K562 (cell line): ENCODE results near the gene ZFP57. TPM values are rescaled to one million over a fixed set of nuclear protein-coding genes. Genes with fewer than 3 reads are reported as not detected.

Experiments used
- ATAC-seq: fragments of 200-7000 bp; cut with Tn5 transposase; 3 replicates; pipeline ENCODE4 v1.9.1; 2020; ENCODE audit warnings: moderate library complexity
- BruUV-seq: library from RNA; stranded (reverse); fragments of 400-500 nt; replicated peaks from 2 replicates; lab custom pipeline; 2021; lab: Mats Ljungman, UMichigan
- CTCF ChIA-PET: fragments of 300-600 bp; formaldehyde crosslinking; extraction: SDS; loops from one replicate; lab custom pipeline; 2021; ENCODE audit warnings: low intra/inter-chr PET ratio; lab: Yijun Ruan, JAX
- POLR2A ChIA-PET: fragments of 300-600, 350-650 bp; sonication (Branson Sonifier 250); formaldehyde crosslinking; extraction: SDS; loops from one replicate; lab custom pipeline; 2021; ENCODE audit warnings: antibody characterized with exemption, inconsistent platforms; lab: Yijun Ruan, JAX
- DNase-seq, 4 experiments: peaks; one replicate each; pipeline versions ENCODE4 v3.0.0 to v3.0.0-alpha.2; 2011 to 2018; ENCODE audit warnings: low spot score in 3 of 4, mixed read lengths in 3 of 4; ENCODE audit errors: extremely low read depth in 1 of 4
- FAIRE-seq: peaks from 2 replicates; lab custom pipeline; 2011; peaks lifted over from hg19 to GRCh38; lab: Jason Lieb, UNC
- H2AFZ ChIP-seq: 2 replicates; pipeline ENCODE4 v1.6.0; 2011; ENCODE audit warnings: low read depth, low read length, control low read depth, inconsistent platforms
- H3K27ac ChIP-seq: fragments of 200-600 bp; 3 replicates; pipeline ENCODE4 v1.8.0; 2011; ENCODE audit warnings: low read depth, mild to moderate bottlenecking, control low read depth, inconsistent platforms, low read length, moderate library complexity, mixed read lengths; ENCODE audit errors: extremely low read depth
- H3K27me3 ChIP-seq, 2 experiments: fragments of 300-600 bp in 1 of 2; 2 replicates in 1 of 2; 3 replicates in 1 of 2; pipeline versions ENCODE4 v1.6.0 to v1.8.0; 2011; ENCODE audit warnings: inconsistent platforms in 2 of 2, low read length in 2 of 2, mild to moderate bottlenecking in 1 of 2, mixed read lengths in 1 of 2, moderate library complexity in 1 of 2; ENCODE audit not compliant: control insufficient read depth in 2 of 2, insufficient read depth in 2 of 2
- H3K36me3 ChIP-seq: fragments of 300-600 bp; 3 replicates; pipeline ENCODE4 v1.8.0; 2011; ENCODE audit warnings: mild to moderate bottlenecking, low read length, inconsistent platforms; ENCODE audit not compliant: control insufficient read depth, insufficient read depth
- H3K4me1 ChIP-seq, 2 experiments: fragments of 200-600 bp in 1 of 2; replicated peaks in 1 of 2; 2 replicates in 1 of 2; 3 replicates in 1 of 2; pipeline versions ENCODE4 v1.5.1 to v1.8.0; 2011; ENCODE audit warnings: inconsistent platforms in 2 of 2, low read length in 2 of 2, mild to moderate bottlenecking in 1 of 2, mixed read lengths in 1 of 2, moderate library complexity in 1 of 2; ENCODE audit not compliant: control insufficient read depth in 2 of 2, insufficient read depth in 2 of 2
- H3K4me2 ChIP-seq: 2 replicates; pipeline ENCODE4 v1.6.1; 2011; ENCODE audit warnings: low read length, control low read depth, inconsistent platforms, mixed read lengths; ENCODE audit not compliant: insufficient read depth
- H3K4me3 ChIP-seq: fragments of 200-600 bp; sonication (generic), shearing (Covaris generic); 2 replicates; pipeline ENCODE4 v1.5.1; 2016; ENCODE audit warnings: control low read depth, inconsistent platforms
- H3K79me2 ChIP-seq: fragments of 200-600 bp; 3 replicates; pipeline ENCODE4 v1.8.0; 2011; ENCODE audit warnings: low read length, inconsistent platforms; ENCODE audit not compliant: control insufficient read depth, insufficient read depth
- H3K9ac ChIP-seq, 2 experiments: 2 replicates each; pipeline versions ENCODE4 v1.6.0 to v1.6.1; 2011; ENCODE audit warnings: low read depth in 2 of 2, low read length in 2 of 2, control low read depth in 1 of 2, inconsistent platforms in 1 of 2, mild to moderate bottlenecking in 1 of 2, mixed read lengths in 1 of 2; ENCODE audit not compliant: insufficient read depth in 1 of 2
- H3K9me1 ChIP-seq: one replicate; pipeline ENCODE4 v1.6.0; 2011; ENCODE audit warnings: inconsistent platforms, mild to moderate bottlenecking, low read length, moderate library complexity; ENCODE audit not compliant: control insufficient read depth, insufficient read depth
- H3K9me3 ChIP-seq: replicated peaks from 2 replicates; pipeline ENCODE4 v1.5.1; 2011; ENCODE audit warnings: low read depth, low read length, inconsistent platforms; ENCODE audit not compliant: control insufficient read depth, insufficient read depth
- H4K20me1 ChIP-seq: replicated peaks from 2 replicates; pipeline ENCODE4 v1.6.1; 2011; ENCODE audit warnings: low read length, inconsistent platforms, mixed read lengths; ENCODE audit not compliant: control insufficient read depth, insufficient read depth
- CTBP1 ChIP-seq: fragments of 450-650 bp; IDR thresholded peaks from 2 replicates; pipeline ENCODE4 v1.6.1; 2016; ENCODE audit warnings: borderline replicate concordance
- DNMT1 ChIP-seq: fragments of 450-650 bp; IDR thresholded peaks from 2 replicates; pipeline ENCODE4 v1.6.1; 2016; ENCODE audit warnings: antibody characterized with exemption, mild to moderate bottlenecking
- ELF4 ChIP-seq: fragments of 450-650 bp; formaldehyde crosslinking; IDR thresholded peaks from 2 replicates; pipeline ENCODE4 v1.4.0; 2022; ENCODE audit warnings: missing genetic modification characterization
- HIVEP1 ChIP-seq: fragments of 250-450 bp; sonication (Bioruptor Pico); IDR thresholded peaks from 2 replicates; pipeline ENCODE4 v1.4.0; 2020; ENCODE audit warnings: mild to moderate bottlenecking
- HMGXB4 ChIP-seq: sonication (generic); formaldehyde crosslinking; IDR thresholded peaks from 2 replicates; pipeline ENCODE4 v1.8.1; 2023; ENCODE audit warnings: mild to moderate bottlenecking, missing genetic modification reagents
- HNRNPUL1 ChIP-seq: fragments of 200-400 bp; formaldehyde crosslinking; IDR thresholded peaks from 2 replicates; pipeline ENCODE4 v1.6.1; 2017; ENCODE audit warnings: low read length
- ILF3 ChIP-seq: fragments of 450-650 bp; IDR thresholded peaks from 2 replicates; pipeline ENCODE4 v1.6.1; 2018; ENCODE audit warnings: antibody characterized with exemption, mild to moderate bottlenecking, moderate library complexity, borderline replicate concordance
- KLF6 ChIP-seq: fragments of 250-450 bp; sonication (Bioruptor Pico); IDR thresholded peaks from 2 replicates; pipeline ENCODE4 v1.4.0; 2020; ENCODE audit warnings: mild to moderate bottlenecking, moderate library complexity, borderline replicate concordance
- MXI1 ChIP-seq: IDR thresholded peaks from 2 replicates; pipeline ENCODE4 v1.6.1; 2011; ENCODE audit warnings: low read depth, mild to moderate bottlenecking, improper control_type of control experiment, low read length
- NRF1 ChIP-seq, 2 experiments: fragments of 450-650 bp; IDR thresholded peaks in 1 of 2; conservative IDR thresholded peaks in 1 of 2; 2 replicates each; pipeline ENCODE4 v1.6.1; 2014; ENCODE audit warnings: mild to moderate bottlenecking in 2 of 2
- SMC3 ChIP-seq: conservative IDR thresholded peaks from 2 replicates; pipeline ENCODE4 v1.6.1; 2011; ENCODE audit warnings: low read depth, low read length, improper control_type of control experiment; ENCODE audit not compliant: insufficient read depth
- SUPT5H ChIP-seq: fragments of 450-650 bp; IDR thresholded peaks from 2 replicates; pipeline ENCODE4 v1.6.1; 2016
- TEAD1 ChIP-seq, 2 experiments: fragments of 450-650 bp in 1 of 2; sonication (generic) in 1 of 2; formaldehyde crosslinking; IDR thresholded peaks; 2 replicates each; pipeline versions ENCODE4 v1.4.0 to v1.8.0; 2020 to 2022; ENCODE audit warnings: mild to moderate bottlenecking in 2 of 2, missing genetic modification reagents in 1 of 2
- ZNF143 ChIP-seq: sonication (generic); formaldehyde crosslinking; IDR thresholded peaks from 2 replicates; pipeline ENCODE4 v1.9.0; 2022; ENCODE audit warnings: mild to moderate bottlenecking, missing genetic modification reagents
- ZNF146 ChIP-seq: IDR thresholded peaks from one replicate; pipeline ENCODE4 v1.6.1; 2018; ENCODE audit warnings: missing compliant biosample characterization; ENCODE audit not compliant: unreplicated experiment
- WGBS: fragments of 100-300 bp; shearing (Covaris generic); methylation state at CpG from one replicate; pipeline ENCODE4 v1.1.6; 2016; ENCODE audit warnings: low coverage, mixed read lengths; ENCODE audit not compliant: insufficient coverage; ENCODE audit errors: missing lambda C conversion rate; 5-methylcytosine and 5-hydroxymethylcytosine counted together
- in situ Hi-C: fragments of 300-500 bp; cut with MboI; formaldehyde crosslinking; loops from 4 replicates; pipeline ENCODE4 v1.15.0; 2018; ENCODE audit warnings: inconsistent platforms, mixed read lengths
- intact Hi-C: fragments of 100-400 bp; cut with micrococcal nuclease; formaldehyde crosslinking; loops from 2 replicates; pipeline ENCODE4 v1.14.2; 2022
- polyA plus RNA-seq, 8 experiments: library from polyadenylated mRNA; depleted of rRNA in 4 of 8; stranded (reverse) in 5 of 8; unstranded in 3 of 8; fragments of >200 nt; fragmentation: Nextera tagmentation in 2 of 8; fragmentation: Illumina TruSeq in 1 of 8; extraction: Ambion mirVana in 2 of 8; extraction: Trizol in 1 of 8; gene quantifications; 2 replicates each; pipeline versions ENCODE4 v1.2.1 to v1.2.3, GENCODE V29; 2011 to 2014; ENCODE audit warnings: inconsistent platforms in 1 of 8, missing spikeins in 1 of 8
- total RNA-seq, 7 experiments: library from RNA; depleted of rRNA in 6 of 7; stranded (reverse); fragments of >200 nt in 6 of 7; fragmentation: Illumina TruSeq in 2 of 7; extraction: Trizol in 2 of 7; gene quantifications; 2 replicates each; pipeline versions ENCODE4 v1.2.1 to v1.2.3, GENCODE V29; 2011 to 2021; ENCODE audit warnings: low replicate concordance in 1 of 7
- TF ChIP-seq, protein P1 (sequence below): fragments of 450-650 bp; formaldehyde crosslinking; IDR thresholded peaks from 2 replicates; pipeline ENCODE4 v1.4.0; 2020; ENCODE audit warnings: mild to moderate bottlenecking, moderate library complexity
- TF ChIP-seq, protein P2 (sequence below), 2 experiments: fragments of 450-650 bp in 1 of 2; sonication (generic) in 1 of 2; formaldehyde crosslinking in 1 of 2; IDR thresholded peaks in 1 of 2; conservative IDR thresholded peaks in 1 of 2; 2 replicates each; pipeline versions ENCODE4 v1.6.1 to v1.8.1; 2016 to 2023; ENCODE audit warnings: mild to moderate bottlenecking in 2 of 2, moderate library complexity in 2 of 2, inconsistent platforms in 1 of 2, missing genetic modification reagents in 1 of 2
- TF ChIP-seq, protein P3 (sequence below): fragments of 250-450 bp; sonication (Bioruptor Pico); IDR thresholded peaks from 2 replicates; pipeline ENCODE4 v1.8.0; 2022; ENCODE audit warnings: moderate library complexity, mild to moderate bottlenecking, inconsistent platforms

The ZFP57 gene
- total and polyA plus RNA-seq, 9 of the 15 experiments (the other 6 are each of a cell fraction or from before 2014, with no cell fraction given) = 0.04 to 0.28 (median 0.13) TPM

DNA sequence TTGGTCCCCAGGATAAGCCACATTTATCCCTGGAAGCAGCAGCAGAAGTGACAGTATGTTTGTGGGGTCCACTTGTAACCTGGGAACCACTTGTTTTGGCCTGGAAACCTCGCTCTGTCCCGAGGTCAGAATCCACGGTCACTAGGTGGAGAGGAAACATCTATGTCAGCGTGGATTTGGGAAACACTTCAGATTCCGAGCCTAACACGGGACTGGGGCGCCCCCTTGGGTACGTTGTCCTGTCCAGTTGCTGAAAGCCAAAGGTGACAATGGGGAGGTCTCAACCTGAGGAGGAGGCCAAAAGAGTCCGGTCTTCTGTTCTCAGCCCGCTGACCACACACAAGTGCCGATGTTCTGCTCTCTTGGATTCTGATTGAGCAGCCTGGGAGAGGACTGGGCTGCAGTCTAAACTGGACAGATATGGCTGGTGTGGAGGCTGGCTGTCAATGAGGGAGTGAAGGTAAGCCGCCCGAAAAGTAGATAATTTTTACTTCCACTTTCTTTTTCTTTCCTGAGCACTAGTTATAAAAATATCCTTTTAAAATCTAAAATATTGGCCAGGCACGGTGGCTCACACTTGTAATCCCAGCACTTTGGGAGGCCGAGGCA lies 4.9 kb upstream of the ZFP57 start:
- Histone ChIP-seq H4K20me1 (no peaks in the 10 kb centered on the region), H3K27ac (no peak overlapping the region), H2AFZ (0 out of 2 replicates have a peak overlapping the region, but pooled peaks have one; percentile 49), H3K9me3 (no peaks in the 10 kb centered on the region), H3K36me3 (no peaks in the 10 kb centered on the region), H3K9ac (no peak overlapping the region), H3K4me3 (no peak overlapping the region), H3K4me2 (peak overlapping the region; percentile 42), H3K79me2 (no peaks in the 10 kb centered on the region), H3K4me1 (peaks cover 0 to 2% of the 10 kb centered on the region in 2 experiments; a peak in 2 of 5 replicates), H3K9me1 (no peaks in the 10 kb centered on the region), H3K27me3 (peaks cover 8 to 28% of the 10 kb centered on the region in 2 experiments; a peak in 4 of 5 replicates)
- DNase-seq = peak in 3 of 4 experiments; percentile 32 to 54 (median 42)
- CTCF ChIA-PET = interaction anchor here (1.1 kb wide), 1 partner anchor 34 kb away, joined by 3 read pairs; no protein-coding TSS in a partner anchor
- 2% methylated on average over 15 of the region's 15 CpGs for WGBS
- BruUV-seq = no TSS peak
- POLR2A ChIA-PET = no interaction called here
- peak; percentile 79 for FAIRE-seq
- intact Hi-C loops = loop anchor here (1.0 kb wide), 1 partner anchor 36 kb away; no protein-coding TSS in a partner anchor
- in situ Hi-C loops = no loop called here
- ATAC-seq = peak; percentile 86
- no peak for TF ChIP-seq TEAD1 (CRISPR knock-in tag; IDR thresholded peaks at IDR 0.05)
- no peak for TF ChIP-seq ILF3
- TF ChIP-seq, protein P1, sequence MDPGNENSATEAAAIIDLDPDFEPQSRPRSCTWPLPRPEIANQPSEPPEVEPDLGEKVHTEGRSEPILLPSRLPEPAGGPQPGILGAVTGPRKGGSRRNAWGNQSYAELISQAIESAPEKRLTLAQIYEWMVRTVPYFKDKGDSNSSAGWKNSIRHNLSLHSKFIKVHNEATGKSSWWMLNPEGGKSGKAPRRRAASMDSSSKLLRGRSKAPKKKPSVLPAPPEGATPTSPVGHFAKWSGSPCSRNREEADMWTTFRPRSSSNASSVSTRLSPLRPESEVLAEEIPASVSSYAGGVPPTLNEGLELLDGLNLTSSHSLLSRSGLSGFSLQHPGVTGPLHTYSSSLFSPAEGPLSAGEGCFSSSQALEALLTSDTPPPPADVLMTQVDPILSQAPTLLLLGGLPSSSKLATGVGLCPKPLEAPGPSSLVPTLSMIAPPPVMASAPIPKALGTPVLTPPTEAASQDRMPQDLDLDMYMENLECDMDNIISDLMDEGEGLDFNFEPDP (CRISPR knock-in tag) = no peak
- TF ChIP-seq, protein P2, sequence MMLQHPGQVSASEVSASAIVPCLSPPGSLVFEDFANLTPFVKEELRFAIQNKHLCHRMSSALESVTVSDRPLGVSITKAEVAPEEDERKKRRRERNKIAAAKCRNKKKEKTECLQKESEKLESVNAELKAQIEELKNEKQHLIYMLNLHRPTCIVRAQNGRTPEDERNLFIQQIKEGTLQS (IDR thresholded peaks at IDR 0.05) = no peak
- TF ChIP-seq, protein P2 (CRISPR knock-in tag; conservative IDR thresholded peaks at IDR 0.05) = no peak
- 0 out of 2 replicates have a peak, but pooled peaks have one; percentile 13 for TF ChIP-seq SMC3
- TF ChIP-seq HNRNPUL1 = no peak
- TF ChIP-seq MXI1 = no peak
- no peak for TF ChIP-seq HIVEP1 (CRISPR knock-in tag)
- TF ChIP-seq HMGXB4 (CRISPR knock-in tag) = no peak
- no peak for TF ChIP-seq DNMT1
- no peak for TF ChIP-seq ZNF146 (CRISPR knock-in tag)
- TF ChIP-seq ELF4 (CRISPR knock-in tag) = no peak
- no peak for TF ChIP-seq CTBP1
- TF ChIP-seq NRF1 (conservative IDR thresholded peaks at IDR 0.05 in 1 of 2, IDR thresholded peaks at IDR 0.05 in 1 of 2) = no peak
- TF ChIP-seq ZNF143 (CRISPR knock-in tag) = no peak
- TF ChIP-seq SUPT5H = no peak
- TF ChIP-seq, protein P3, sequence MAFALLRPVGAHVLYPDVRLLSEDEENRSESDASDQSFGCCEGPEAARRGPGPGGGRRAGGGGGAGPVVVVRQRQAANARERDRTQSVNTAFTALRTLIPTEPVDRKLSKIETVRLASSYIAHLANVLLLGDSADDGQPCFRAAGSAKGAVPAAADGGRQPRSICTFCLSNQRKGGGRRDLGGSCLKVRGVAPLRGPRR (CRISPR knock-in tag) = no peak
- no peak for TF ChIP-seq KLF6
